BE2C (cell line): ENCODE measurements around the gene AUTS2.

Experiments used
- DNase-seq: peaks from one replicate; pipeline ENCODE4 v3.0.0-alpha.2; 2020
- H3K27me3 ChIP-seq: fragments of 250-450 bp; sonication (Bioruptor Pico); 2 replicates; pipeline ENCODE4 v1.5.1; 2020; ENCODE audit warnings: mild to moderate bottlenecking
- H3K36me3 ChIP-seq: fragments of 250-450 bp; sonication (Bioruptor Pico); 2 replicates; pipeline ENCODE4 v1.5.1; 2020; ENCODE audit warnings: mild to moderate bottlenecking
- H3K4me1 ChIP-seq: fragments of 250-450 bp; sonication (Bioruptor Pico); 2 replicates; pipeline ENCODE4 v1.5.1; 2020
- H3K4me3 ChIP-seq: 2 replicates; pipeline ENCODE4 v1.5.1; 2011; ENCODE audit warnings: low read depth, low read length
- H3K9me3 ChIP-seq: fragments of 250-450 bp; sonication (Bioruptor Pico); 2 replicates; pipeline ENCODE4 v1.5.1; 2020
- CTCF ChIP-seq: IDR thresholded peaks from 2 replicates; pipeline ENCODE4 v1.5.1; 2012; ENCODE audit warnings: mild to moderate bottlenecking, low read depth, low read length

Gene AUTS2

DNA sequence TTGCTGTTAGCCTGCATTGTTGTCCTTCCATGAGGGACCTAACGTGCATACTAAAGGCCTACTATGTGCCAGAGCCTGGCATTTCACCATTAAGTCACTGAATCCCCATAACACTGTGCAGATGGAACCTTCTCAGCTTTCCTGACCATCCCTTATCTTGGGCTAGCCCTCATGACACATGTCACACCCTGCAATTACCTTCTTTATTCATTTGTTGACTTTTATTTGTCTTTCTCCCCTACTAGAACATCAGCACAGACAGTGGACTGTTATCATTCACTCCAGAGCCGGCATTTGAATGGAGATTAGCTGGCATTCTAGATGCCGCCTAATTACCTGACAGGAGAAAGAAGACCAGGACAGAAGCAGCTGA, 1062.5 kb downstream of the AUTS2 start:
- Histone ChIP-seq H3K9me3 (no peaks in the 10 kb centered on the region), H3K4me1 (no peaks in the 10 kb centered on the region), H3K4me3 (no peak overlapping the region), H3K36me3 (no peaks in the 10 kb centered on the region), H3K27me3 (no peaks in the 10 kb centered on the region)
- DNase-seq: no peak
- TF ChIP-seq CTCF: no peak

DNA sequence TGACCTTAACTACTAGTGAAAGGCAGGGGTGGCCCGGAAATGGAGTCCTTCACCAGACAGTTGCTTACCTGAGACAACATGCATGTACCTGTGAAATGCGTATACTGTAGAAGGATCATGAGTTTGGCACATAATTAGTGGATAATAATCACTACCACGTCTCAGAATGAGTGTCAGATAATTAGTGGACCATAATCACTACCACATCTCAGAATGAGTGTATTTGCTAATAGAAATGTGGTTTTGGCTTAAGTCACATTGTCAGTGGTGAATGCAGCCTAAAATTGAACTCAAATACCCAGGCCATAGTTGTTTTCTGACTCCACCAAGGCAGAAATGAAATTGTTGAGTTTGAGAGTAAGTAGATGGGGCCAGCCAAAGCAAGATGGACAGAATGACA, 1065.4 kb downstream of the AUTS2 start:
- no peak for TF ChIP-seq CTCF
- Histone ChIP-seq H3K4me3 (no peak overlapping the region), H3K27me3 (no peaks in the 10 kb centered on the region), H3K9me3 (no peaks in the 10 kb centered on the region), H3K4me1 (no peaks in the 10 kb centered on the region), H3K36me3 (no peaks in the 10 kb centered on the region)
- no peak for DNase-seq

DNA sequence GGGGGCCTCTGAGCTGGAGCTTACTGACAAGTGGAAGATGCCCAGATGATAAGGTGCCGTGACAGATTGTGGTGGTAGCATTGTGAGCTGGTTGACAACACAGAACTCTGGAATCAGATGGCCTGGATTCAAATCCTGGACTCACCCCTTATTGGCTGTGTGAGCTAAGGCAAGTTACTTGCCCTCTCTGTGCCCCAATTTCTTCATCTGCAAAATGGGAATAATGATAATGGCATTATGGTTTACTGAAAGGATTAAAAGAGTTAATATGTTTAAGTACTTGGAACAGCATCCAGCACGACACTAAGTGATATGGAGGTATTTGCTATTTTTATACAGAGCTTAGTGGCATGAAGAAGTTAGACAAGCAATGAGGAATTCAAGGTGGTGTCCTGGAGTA, 1067.7 kb downstream of the AUTS2 start:
- H3K9me3 ChIP-seq: no peaks in the 10 kb centered on the region
- no peak for TF ChIP-seq CTCF
- no peak for DNase-seq

DNA sequence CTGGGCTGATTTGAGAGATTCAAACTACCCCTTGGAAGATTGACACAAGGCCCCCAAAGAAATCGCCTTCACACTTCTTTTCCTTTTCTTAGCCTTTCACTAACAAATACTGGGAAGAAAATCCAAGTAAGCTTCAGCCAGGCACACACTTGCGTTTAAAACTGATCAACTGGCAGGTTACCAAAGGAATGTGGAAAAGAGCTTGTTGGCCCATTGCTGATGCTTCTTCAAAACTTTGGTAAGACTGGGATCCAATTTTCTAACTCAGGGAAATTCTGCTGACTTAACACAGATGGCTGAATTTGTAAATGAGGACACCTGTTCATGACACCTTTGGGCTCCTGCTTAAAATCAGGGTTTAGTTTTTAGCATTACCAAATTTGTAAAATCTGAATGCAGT, 1069.1 kb downstream of the AUTS2 start:
- Histone ChIP-seq H3K9me3 (no peaks in the 10 kb centered on the region), H3K36me3 (no peaks in the 10 kb centered on the region), H3K4me3 (no peak overlapping the region), H3K27me3 (no peaks in the 10 kb centered on the region), H3K4me1 (no peaks in the 10 kb centered on the region)
- DNase-seq: no peak
- no peak for TF ChIP-seq CTCF

More for the DNA sequence above, 1067.7 kb downstream of the AUTS2 start:
- no peak overlapping the region for H3K4me3 ChIP-seq
- no peaks in the 10 kb centered on the region for H3K36me3 ChIP-seq
- H3K27me3 ChIP-seq: no peaks in the 10 kb centered on the region
- H3K4me1 ChIP-seq: no peaks in the 10 kb centered on the region

- H3K9me3 ChIP-seq: no peaks in the 10 kb centered on the region
- DNase-seq: no peak
- H3K4me1 ChIP-seq: peaks cover under 1% of the 10 kb centered on the region
- no peaks in the 10 kb centered on the region for H3K36me3 ChIP-seq
- no peak overlapping the region for H3K4me3 ChIP-seq
- TF ChIP-seq CTCF: no peak
- no peaks in the 10 kb centered on the region for H3K27me3 ChIP-seq
Observed at GRCh38 chr7:70668606-70669358, 1070.5 kb downstream of the AUTS2 start.

DNA sequence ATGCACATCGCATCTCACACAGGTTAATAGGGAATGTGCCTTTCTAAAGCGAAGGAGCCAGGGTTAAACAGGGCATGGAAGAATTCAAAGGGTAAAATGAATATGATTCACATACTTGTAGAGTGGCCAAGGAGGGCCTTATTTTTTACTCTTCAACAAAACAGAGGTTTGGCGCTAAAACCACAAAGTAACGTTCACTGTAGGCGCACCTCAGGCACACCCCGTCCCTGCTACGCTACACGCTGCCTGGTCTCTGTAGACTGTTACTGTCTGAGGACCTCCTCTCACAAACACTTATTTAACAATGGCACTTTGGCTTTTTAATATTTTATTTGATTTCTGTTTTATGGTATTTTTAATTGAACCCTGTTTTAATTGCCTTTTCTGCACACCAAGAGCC, 1071.6 kb downstream of the AUTS2 start:
- no peak for TF ChIP-seq CTCF
- Histone ChIP-seq H3K4me3 (no peak overlapping the region), H3K27me3 (no peaks in the 10 kb centered on the region), H3K9me3 (no peaks in the 10 kb centered on the region), H3K4me1 (peaks cover 9% of the 10 kb centered on the region), H3K36me3 (no peaks in the 10 kb centered on the region)
- no peak for DNase-seq
